Right atrium auricular region (tissue), 2 donors: ENCODE measurements around the gene HOXA1. TPM values are rescaled to one million over a fixed set of nuclear protein-coding genes. Genes with fewer than 3 reads are reported as not detected.

Experiments used
- DNase-seq: peaks from one replicate; pipeline ENCODE4 v3.0.0-alpha.2; 2019; ENCODE audit warnings: low spot score
- H3K27ac ChIP-seq, 2 donors: fragments of 200-600 bp; sonication (generic); 1 replicate in 1 of 2; 2 replicates in 1 of 2; pipeline ENCODE4 v1.5.1; 2016 to 2019
- H3K27me3 ChIP-seq, 2 donors: fragments of 200-600 bp; sonication (generic); one replicate each; pipeline versions ENCODE4 v1.5.1 to v1.6.0; 2017 to 2019
- H3K36me3 ChIP-seq: fragments of 200-600 bp; sonication (generic); one replicate; pipeline ENCODE4 v1.5.1; 2016
- H3K4me1 ChIP-seq, 2 donors: fragments of 200-600 bp; sonication (generic); one replicate each; pipeline versions ENCODE4 v1.5.1 to v1.6.0; 2017 to 2019
- H3K4me3 ChIP-seq, 2 donors: fragments of 200-600 bp; sonication (generic); 1 replicate in 1 of 2; 2 replicates in 1 of 2; pipeline ENCODE4 v1.5.1; 2017 to 2019; ENCODE audit warnings: mild to moderate bottlenecking in 1 of 2, moderate library complexity in 1 of 2
- H3K9me3 ChIP-seq, 2 donors: fragments of 200-600 bp; sonication (generic); one replicate each; pipeline ENCODE4 v1.5.1; 2019
- total RNA-seq, 2 donors: library from RNA; depleted of rRNA; stranded (reverse); fragments of >200 nt; gene quantifications; one replicate each; pipeline ENCODE4 v1.1.0, GENCODE V29; 2016
- TF ChIP-seq, protein P1 (sequence below), 2 donors: fragments of 200-600 bp; sonication (generic); IDR thresholded peaks; one replicate each; pipeline ENCODE4 v1.5.1; 2019; ENCODE audit warnings: antibody characterized with exemption in 2 of 2

Gene HOXA1
- total RNA-seq, 2 donors from 2014 or later = 0.20 TPM; not detected in 1

DNA sequence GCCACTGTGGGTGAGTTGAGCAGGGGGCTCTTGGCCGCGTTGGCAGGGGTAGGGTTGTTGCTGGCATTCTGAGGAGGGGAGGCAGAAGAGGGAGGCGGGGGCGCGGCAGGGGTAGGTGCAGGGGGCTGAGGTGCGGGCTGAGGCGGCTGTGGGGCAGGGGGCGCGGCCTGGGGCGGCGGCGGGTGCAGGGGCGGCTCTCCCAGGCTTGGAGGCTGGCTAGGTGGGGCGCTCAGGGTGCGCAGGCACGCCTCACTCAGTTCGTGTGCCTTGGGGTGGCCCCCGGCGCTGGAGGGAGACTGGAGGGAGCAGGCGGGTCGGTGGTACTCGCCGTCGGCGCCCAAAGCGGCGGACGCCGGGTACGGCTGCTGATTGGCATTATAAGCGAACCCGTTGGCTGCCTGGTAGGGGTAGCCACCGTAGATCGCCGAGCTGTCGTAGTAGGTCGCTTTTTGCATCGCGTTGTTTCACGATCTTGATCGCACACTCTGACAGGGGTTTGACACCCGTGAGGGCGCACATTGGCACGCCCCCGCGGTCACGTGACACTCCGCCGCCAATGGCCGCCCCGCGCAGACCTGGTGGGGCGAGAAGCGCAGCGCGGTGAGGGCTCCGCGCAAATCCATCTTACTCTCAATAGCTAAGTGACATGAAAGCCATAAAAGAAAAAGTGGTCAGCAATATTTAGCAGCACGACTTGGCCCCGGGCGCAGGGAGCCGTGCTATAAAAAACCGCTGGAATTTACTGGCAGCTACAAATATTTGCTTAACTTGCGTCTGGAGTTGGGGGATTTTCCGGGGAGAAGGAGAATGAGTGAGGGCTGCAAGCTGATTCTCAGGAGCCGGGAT lies 14.6 kb upstream of the HOXA1 start:
- Histone ChIP-seq H3K27ac (no peak overlapping the region), H3K9me3 (no peaks in the 10 kb centered on the region), H3K36me3 (no peaks in the 10 kb centered on the region), H3K27me3 (peaks cover 7 to 43% of the 10 kb centered on the region in 2 donors), H3K4me3 (no peak overlapping the region), H3K4me1 (peaks cover 0 to 15% of the 10 kb centered on the region in 2 donors)
- TF ChIP-seq, protein P1, sequence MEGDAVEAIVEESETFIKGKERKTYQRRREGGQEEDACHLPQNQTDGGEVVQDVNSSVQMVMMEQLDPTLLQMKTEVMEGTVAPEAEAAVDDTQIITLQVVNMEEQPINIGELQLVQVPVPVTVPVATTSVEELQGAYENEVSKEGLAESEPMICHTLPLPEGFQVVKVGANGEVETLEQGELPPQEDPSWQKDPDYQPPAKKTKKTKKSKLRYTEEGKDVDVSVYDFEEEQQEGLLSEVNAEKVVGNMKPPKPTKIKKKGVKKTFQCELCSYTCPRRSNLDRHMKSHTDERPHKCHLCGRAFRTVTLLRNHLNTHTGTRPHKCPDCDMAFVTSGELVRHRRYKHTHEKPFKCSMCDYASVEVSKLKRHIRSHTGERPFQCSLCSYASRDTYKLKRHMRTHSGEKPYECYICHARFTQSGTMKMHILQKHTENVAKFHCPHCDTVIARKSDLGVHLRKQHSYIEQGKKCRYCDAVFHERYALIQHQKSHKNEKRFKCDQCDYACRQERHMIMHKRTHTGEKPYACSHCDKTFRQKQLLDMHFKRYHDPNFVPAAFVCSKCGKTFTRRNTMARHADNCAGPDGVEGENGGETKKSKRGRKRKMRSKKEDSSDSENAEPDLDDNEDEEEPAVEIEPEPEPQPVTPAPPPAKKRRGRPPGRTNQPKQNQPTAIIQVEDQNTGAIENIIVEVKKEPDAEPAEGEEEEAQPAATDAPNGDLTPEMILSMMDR (IDR thresholded peaks at IDR 0.05) = no peak
- DNase-seq = peak; percentile 50

DNA sequence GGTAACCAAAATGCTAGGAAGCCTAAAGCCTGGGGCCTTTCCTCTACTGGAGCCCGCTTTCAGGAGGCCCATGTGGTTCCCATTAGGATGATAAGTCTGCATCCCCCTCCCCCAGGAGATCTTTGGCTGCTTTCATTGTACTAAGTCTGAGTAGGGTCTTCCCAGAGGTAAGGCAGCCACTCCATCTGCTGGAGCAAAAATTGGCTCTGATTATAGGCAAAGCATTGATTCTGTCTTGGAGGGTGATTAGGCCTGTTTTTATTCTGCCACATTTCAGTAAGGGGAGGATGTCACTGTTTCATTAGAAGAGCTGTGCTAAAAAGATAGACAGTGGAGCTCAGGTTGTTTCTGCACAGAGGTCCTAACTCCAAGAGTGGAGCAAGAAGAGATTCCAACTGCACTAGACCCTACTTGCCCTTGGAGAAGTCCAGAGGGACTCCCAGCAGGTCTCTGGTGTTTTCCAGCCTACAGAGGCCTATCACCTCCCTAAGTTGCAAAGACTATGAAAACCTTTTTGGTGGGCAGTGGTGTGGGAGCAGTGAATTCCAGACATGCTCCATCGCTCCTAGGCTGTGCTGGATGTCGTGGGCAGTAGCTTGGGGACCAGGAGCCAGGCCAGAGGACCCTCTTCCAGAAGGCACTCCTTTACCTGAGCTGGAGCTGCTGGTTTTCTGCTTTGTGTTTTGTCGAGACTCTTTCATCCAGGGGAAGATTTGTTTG lies 13.8 kb upstream of the HOXA1 start:
- H3K27ac ChIP-seq = peak overlapping the region in 1 of 2 donors; percentile 66

DNA sequence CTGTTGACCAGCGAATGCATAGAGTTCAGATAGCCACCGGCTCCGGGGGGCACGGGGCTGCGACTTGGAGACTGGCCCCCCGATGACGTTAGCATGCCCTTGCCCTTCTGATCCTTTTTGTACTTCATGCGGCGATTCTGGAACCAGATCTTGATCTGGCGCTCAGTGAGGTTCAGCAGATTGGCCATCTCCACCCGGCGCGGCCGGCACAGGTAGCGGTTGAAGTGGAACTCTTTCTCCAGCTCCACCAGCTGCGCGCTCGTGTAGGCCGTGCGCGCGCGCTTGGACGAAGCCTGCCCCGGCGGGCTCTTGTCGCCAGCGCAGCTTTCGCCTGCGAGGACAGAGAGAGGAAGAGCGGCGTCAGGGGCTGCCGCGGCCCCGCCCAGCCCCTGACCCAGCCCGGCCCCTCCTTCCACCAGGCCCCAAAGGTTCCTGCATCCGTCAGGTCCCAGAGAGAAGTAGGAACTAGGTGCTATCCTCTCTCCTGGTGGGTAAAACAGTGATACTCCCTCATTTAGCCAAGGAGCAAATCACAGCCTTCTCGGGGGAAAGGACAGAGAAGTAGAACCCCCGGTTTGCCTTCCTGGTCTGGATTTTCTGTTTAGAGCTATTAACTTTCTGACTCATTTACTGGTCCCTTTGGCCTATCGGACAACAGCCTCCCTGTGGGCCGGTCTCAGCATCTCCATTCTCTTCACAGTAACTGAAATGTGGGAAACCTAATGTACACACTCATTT lies 12.8 kb upstream of the HOXA1 start:
- DNase-seq = peak; percentile 57
- peaks cover 0 to 10% of the 10 kb centered on the region in 2 donors for H3K4me1 ChIP-seq

More for the DNA sequence above, 13.8 kb upstream of the HOXA1 start:
- Histone ChIP-seq H3K4me3 (no peak overlapping the region), H3K4me1 (peaks cover 0 to 10% of the 10 kb centered on the region in 2 donors), H3K27me3 (peaks cover 5 to 40% of the 10 kb centered on the region in 2 donors), H3K36me3 (no peaks in the 10 kb centered on the region), H3K9me3 (no peaks in the 10 kb centered on the region)
- peak; percentile 40 for DNase-seq
- TF ChIP-seq, protein P1 (IDR thresholded peaks at IDR 0.05) = no peak

DNA sequence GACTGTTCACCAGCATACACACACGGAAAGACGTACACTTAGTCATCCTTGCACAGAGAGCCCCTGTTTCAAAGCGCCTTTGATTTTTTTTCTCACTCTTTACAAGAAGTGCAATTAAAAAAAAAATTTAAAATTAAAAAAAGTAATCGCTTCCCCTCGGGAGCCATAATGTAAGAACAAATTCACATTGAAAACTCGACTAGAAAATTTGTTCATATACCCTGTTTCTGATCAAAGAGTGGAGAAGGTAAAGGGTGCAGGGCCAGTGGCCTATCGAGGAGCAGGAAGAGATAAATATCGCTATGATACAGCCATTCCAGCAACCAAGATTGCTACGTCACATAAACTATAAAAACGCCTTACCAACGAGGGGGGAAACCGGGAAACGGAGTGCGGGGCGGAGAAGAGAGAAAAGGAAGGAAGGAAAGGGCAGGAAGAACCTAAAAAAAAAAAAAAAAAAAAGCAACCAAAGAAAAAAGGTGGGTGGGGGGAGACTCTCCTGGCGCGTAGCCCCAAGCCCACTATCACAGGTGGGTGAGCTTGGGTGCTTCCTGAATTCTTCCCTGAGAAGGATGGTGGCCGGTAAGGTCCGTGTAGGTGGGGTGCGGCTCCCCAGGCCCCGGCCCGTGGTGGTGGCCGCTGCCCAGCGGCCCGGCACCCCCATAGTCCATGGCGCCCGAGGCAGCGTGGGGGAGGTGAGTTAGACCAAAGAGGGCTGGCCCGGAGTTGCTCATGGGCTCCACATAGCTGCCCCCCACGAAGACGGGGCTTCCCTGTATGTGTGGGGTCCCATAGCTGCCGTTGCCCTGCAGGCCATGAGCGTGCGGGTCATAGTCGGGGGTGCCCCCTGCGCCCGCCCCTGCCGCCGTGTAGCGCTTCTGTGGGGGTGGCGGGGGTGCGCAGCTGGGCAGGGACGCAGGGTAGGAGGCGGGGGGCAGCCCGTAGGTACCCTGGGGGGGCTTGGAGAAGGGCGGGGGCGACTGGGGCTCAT lies 11.9 kb upstream of the HOXA1 start:
- TF ChIP-seq, protein P1 (IDR thresholded peaks at IDR 0.05) = no peak
- H3K27ac ChIP-seq = peak overlapping the region; percentile 66 to 71
- peak overlapping the region; percentile 12 to 38 for H3K4me3 ChIP-seq
- no peaks in the 10 kb centered on the region for H3K9me3 ChIP-seq
- H3K36me3 ChIP-seq = no peaks in the 10 kb centered on the region
- DNase-seq = peak; percentile 32
- peaks cover 0 to 10% of the 10 kb centered on the region in 2 donors for H3K4me1 ChIP-seq
- H3K27me3 ChIP-seq = peaks cover 10 to 38% of the 10 kb centered on the region in 2 donors

More for the DNA sequence above, 12.8 kb upstream of the HOXA1 start:
- TF ChIP-seq, protein P1 (IDR thresholded peaks at IDR 0.05) = no peak
- Histone ChIP-seq H3K27me3 (peaks cover 7 to 39% of the 10 kb centered on the region in 2 donors), H3K36me3 (no peaks in the 10 kb centered on the region), H3K4me3 (peak overlapping the region; percentile 12 to 38), H3K27ac (peak overlapping the region; percentile 66 to 71), H3K9me3 (no peaks in the 10 kb centered on the region)
